ENCODE measurements around the gene SYCE1L.

DNA sequence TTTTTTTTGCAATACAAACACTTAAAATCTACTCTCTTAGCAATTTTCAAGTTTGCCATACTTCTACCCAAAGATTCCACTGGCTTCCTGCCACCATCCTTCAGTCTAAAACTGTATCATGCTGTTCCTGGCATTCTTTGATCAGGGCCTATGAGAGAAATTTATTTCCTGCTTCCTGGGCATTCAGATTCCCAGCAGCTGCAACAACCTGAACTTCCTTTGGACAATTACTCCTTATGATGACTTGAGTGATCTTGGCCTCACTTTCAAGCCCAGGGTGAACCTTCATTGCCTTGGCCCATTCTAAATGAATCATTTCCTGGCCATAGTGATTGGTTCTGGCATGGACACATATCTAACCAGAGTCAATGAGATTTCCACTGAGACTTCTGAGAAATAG is 26.3 kb upstream of the SYCE1L start:
- TF ChIP-seq, protein P1, sequence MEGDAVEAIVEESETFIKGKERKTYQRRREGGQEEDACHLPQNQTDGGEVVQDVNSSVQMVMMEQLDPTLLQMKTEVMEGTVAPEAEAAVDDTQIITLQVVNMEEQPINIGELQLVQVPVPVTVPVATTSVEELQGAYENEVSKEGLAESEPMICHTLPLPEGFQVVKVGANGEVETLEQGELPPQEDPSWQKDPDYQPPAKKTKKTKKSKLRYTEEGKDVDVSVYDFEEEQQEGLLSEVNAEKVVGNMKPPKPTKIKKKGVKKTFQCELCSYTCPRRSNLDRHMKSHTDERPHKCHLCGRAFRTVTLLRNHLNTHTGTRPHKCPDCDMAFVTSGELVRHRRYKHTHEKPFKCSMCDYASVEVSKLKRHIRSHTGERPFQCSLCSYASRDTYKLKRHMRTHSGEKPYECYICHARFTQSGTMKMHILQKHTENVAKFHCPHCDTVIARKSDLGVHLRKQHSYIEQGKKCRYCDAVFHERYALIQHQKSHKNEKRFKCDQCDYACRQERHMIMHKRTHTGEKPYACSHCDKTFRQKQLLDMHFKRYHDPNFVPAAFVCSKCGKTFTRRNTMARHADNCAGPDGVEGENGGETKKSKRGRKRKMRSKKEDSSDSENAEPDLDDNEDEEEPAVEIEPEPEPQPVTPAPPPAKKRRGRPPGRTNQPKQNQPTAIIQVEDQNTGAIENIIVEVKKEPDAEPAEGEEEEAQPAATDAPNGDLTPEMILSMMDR (IDR thresholded peaks at IDR 0.05; ENCODE audit: low read depth, low read length), result no peak
- TF ChIP-seq POLR2A (IDR thresholded peaks at IDR 0.05; ENCODE audit: extremely low read depth, insufficient read length), result no peak
